ENCODE data around the gene CYSLTR2.
"Not testable (repeated sequence)": the region's sequence is repeated elsewhere in the genome, so short reads cannot be mapped to it uniquely, and the experiment has no call there.

The CYSLTR2 gene

DNA sequence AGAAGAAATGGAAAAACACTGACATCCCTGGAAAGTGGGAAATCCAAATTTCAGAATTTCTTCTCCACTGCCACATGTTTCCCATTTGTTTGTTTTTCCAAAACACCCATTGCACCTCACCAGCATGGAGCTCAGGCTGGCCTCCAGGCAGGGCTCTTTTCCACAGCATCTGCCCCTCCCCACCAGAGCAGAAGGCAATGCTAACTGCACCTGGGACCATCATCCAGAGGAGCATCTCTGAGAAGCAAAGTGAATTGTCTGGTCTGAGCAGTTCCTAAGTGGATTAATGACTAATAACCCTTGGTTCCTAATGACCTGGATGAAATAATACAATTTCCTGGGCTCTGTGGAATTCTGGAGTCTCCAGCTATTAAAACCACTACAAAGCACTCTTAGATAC is 8.8 kb upstream of the CYSLTR2 start:
- DNase-seq = no peak

DNA sequence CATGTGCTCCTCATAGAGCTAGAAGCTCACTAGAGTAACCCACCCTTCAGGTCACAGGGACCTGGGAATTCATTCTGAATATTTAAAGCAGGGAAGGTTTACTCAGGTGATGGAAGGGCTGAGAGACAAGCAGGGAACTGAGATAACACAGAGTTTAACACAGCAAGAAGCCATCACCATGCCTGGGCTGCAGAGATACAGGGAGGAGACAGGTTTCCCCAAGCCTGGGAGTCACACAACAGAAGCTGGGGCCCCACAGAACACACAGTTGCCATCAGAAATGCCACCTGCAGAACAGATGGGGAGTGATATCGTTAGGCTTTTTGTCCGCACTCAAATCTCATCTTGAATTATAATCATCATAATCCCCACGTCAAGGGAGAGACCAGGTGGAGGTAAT is 7.9 kb upstream of the CYSLTR2 start:
- DNase-seq = no peak

DNA sequence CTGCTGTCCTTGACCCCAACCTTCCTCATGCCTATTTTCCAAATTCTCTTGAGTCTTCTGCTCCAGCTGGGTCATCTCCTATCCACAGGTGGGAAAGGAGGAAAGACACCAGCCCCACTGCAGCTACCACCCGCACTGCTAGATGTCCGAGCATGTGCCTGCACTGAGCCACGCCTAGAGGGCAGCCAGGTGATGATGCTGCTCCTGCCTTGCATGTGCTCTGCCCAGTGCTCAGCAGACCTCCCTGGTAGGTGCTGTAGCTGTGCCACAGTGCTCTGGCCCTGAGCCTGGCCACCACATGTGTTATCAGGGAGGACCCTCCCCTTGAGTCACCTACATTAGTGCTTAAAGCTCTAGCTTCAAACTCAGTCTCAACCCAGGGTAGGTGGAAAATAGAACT is 6.9 kb upstream of the CYSLTR2 start:
- DNase-seq = no peak

DNA sequence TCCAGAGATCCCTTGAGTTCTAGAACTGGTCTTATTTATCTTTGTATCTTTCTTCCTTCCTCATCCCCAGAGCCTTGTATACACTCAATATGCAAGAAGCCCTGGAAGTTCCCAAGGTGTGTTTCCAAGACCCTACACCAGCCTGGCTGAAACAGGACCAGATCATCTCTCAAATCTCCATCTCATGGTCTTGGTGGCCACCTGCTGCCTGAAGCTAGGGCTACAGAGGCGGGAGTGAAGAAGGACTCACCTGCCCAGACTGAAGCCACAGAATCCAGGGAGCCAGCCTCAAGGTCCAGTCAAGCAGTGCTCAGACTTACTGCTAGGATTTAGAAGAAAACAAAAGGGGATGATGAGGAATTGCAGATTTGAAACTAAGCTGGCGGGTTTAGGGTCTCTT is 6.1 kb upstream of the CYSLTR2 start:
- DNase-seq = no peak

DNA sequence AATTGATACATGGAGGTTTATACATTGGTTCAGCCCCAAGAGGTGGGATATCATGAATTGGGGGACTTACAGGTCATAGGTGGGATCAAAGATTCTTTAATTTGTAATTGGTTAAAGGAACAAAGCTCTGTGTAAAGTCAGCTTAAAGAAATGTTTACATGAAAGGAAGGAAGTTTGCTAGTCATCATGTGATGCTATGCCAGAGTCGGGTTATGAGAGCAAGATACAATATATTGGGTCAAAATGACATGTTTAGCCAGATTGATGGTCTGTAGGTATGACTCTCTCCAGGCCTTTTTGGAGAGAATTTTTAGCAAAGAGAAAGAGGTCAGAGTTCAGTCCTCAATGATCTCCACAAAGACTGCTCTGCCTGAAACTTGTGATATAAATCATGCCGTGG is 5.3 kb upstream of the CYSLTR2 start:
- no peak for DNase-seq

DNA sequence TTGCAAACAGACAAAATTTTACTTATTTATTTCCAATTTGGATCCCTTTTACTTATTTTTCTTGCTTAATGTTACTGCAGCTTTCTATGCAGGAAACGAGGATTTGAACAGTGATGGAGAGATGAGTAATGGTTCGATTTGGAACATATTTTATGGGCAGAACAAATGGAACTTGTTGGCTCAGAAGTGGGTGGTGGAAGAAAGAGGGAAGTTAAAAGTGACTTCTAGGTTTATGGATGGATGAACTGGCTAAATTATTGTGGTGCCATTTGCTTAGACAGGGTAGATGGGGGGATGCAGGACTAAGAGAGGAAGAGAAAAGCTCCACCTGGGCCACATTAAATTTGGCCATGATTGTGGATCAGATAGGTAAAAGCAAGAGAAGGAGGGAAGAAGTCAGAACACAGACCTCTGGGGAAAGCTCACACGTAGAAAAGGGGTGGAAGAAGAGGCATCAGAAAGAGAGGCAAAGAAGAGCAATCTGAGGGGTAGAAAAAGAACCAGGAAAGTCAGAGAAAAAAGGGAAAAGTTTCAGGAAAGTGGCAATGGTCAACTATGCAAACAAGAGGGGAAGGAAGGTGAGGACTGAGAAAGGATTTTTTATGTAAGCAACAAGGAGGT is 768 bp upstream of the CYSLTR2 start:
- DNase-seq = no peak

DNA sequence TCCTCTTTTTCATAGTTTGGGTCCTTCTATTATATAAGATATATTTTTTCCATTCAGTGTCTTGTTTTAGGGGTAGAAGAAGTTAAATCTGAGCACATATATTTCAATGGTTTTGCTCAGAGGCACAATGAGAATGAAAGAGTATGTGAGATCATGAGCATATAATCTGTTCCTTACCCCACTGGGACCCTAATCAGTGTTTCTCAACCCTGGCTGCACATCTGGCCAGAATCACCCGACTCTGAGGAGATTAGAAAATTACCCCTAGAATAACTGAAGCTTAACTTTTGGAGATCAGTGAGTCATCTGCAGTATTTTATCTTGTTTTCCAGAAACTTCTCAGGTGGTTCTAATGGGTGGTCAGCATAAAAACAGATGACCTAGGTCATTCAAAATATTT is 782 bp downstream of the CYSLTR2 start:
- DNase-seq = no peak

DNA sequence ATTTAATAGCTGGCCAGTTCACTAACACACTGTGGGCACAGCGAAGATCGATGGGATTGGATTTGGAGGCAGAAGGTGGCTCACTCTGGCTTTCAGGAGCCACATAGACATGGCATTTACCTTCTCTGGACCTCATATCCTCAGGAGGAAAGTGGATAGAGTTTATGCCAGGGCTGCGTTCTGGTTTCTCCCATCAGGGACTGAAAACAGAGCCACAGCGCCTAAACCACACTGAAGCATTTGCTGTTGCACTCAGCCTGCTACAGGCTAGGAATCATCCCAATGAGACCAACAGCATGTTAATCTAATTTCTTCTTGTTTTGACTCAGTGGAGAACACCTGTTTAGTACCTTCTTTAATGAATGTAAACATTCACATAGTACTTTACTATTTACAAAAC is 1.6 kb downstream of the CYSLTR2 start:
- DNase-seq = no peak

DNA sequence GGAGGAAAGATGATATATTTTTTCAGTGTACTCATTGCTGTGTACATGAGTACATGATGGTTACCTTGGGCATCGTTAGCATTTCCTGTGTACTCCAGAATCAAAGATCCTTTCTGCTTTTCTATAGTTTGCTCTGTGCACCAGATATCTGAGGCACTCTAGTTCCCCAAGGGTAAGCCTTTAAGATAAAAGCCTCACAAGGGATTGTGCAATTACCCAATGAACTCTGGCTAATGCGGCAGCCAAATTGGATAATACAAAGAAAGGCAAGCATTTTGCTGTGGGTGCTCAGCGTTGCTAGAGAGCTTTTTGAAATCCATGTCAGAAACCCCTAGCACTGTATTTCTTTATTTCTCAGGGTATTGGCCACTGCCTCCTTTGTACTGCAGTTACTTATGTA is 2.9 kb downstream of the CYSLTR2 start:
- no peak for DNase-seq

DNA sequence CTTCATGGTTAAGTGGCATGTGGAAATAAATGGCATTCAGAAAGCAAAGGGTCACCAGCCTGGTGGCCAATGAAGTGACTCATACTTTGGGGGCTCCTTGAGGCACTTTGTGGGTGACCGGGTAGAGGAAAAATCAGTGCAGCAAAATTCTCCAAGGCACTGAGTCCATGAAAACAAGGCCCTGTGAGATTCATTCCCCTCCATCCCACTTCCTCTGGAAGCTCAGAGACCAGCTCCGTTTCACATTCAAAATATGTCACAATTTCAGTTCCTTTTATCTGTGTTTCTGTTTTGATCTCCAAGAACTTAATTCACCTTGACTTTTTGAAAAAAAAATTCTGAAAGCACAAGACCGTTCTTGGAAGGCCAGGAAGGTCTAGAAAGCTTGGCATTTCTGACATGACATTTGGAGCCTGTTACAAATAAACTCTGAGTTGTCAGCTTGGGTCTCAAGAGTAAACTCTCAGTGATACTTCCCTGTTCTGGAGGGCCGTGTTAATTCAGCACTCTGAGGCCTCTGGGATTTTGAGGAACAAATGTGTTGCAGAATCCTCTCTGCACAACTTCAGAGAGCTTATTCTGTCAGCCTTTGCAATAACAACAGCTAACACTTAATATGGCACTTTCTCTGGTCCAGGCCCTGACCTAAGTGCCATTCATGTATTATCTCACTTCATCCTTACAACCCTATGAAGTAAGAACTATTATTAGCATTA is 6.8 kb downstream of the CYSLTR2 start:
- DNase-seq = peak in 2 of 51 donors; percentile 2 to 28

DNA sequence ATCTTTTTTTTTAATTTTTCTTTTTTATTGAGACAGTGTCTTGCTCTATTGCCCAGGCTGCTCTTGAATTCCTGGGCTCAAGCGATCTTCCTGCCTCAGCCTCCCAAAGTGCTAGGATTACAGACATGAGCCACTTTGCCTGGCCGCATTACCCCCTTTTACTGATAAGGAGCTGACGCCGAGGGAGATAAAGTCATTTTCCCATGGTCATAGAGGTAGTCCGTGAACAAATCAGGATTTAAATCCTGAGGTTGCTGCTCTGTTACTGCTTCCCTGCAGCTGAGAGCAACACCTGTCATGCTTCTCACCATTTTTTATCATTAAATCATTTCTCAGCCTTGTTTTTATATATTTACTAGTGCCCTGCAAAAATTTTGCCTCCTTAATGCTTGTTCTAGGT is 7.4 kb downstream of the CYSLTR2 start:
- no peak for DNase-seq

DNA sequence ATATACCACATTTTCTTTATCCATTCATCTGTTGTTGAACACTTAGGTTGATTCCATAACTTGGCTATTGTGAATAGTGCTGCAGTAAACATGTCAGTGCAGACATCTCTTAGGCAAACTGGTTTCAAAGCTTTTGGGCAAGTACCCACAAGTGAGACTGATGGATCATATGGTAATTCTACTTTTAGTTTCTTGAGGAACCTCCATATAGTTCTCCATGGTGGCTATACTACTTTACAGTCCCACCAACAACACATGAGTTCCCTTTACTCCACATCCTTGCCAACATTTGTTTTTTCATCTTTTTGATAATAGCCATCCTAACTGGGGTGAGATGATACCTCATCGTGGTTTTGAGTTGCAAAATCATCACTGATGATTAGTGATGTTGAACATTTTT is 8.5 kb downstream of the CYSLTR2 start:
- DNase-seq = no peak

DNA sequence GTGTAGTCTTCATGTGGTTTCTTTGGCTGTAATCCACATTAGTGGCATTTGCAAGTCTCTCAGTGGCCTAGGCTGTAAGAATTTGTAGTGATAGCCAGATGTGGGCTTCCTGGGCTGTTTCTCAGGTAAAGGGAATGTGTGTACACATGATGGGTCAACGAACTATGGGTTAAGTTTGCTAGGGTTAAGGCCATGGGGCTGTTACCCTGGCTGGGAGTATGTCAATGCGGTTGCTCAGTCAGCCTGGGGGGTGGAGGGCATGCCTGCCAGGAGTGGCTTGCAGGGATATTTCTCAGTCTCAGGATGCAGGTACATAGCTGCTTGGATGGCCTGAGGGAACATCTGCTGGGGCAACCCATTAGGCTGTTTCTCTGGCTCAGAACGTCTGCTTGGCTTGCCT is 13.4 kb downstream of the CYSLTR2 start:
- DNase-seq = no peak

DNA sequence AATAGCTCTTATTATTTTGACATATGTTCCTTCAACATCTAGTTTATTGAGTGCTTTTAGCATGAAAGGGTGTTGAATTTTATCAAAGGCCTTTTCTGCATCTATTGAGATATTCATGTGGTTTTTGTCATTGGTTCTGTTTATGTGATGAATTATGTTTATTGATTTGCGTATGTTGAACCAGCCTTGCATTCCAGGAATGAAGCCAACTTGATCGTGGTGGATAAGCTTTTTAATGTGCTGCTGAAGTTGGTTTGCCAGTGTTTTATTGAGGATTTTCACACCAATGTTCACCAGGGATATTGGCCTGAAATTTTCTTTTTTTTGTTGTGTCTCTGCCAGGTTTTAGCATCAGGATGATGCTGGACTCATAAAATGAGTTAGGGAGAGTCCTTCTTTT is 17.7 kb downstream of the CYSLTR2 start:
- DNase-seq = not testable (repeated sequence)

DNA sequence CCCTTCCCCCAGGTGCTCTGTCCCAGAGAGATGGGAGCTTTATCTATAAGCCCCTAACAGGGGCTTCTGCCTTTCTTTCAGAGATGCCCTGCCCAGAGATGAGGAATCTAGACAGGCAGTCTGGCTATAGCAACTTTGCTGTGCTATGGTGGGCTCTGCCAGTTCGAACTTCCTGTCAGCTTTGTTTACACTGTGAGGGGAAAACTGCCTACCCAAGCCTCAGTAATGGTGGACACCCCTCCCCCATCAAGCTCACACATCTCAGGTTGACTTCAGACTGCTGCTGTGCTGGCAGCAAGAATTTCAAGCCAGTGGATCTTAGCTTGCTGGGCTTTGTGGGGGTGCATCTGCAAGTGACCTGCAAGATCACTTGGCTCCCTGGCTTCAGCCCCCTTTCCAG is 21.5 kb downstream of the CYSLTR2 start:
- no peak for DNase-seq

DNA sequence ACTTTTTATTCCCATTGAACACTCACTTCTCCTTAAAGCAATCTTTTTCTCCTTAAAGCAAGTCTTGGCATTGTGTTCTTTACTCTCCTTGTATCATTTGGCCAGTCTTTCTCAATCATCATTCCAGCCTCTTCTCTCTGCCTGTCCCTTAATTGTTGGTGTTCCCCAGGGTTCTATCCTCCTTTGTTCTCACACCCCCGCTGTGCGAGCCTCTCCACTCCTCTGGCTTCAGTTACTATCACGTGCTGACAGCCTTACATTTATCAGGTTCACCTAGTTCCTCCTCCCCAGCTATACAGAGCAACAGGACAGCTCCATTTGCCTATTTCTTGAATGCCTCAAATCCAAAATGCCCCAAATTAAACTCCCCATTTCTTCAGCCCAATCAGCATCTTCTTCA is 24.6 kb downstream of the CYSLTR2 start:
- DNase-seq = no peak

DNA sequence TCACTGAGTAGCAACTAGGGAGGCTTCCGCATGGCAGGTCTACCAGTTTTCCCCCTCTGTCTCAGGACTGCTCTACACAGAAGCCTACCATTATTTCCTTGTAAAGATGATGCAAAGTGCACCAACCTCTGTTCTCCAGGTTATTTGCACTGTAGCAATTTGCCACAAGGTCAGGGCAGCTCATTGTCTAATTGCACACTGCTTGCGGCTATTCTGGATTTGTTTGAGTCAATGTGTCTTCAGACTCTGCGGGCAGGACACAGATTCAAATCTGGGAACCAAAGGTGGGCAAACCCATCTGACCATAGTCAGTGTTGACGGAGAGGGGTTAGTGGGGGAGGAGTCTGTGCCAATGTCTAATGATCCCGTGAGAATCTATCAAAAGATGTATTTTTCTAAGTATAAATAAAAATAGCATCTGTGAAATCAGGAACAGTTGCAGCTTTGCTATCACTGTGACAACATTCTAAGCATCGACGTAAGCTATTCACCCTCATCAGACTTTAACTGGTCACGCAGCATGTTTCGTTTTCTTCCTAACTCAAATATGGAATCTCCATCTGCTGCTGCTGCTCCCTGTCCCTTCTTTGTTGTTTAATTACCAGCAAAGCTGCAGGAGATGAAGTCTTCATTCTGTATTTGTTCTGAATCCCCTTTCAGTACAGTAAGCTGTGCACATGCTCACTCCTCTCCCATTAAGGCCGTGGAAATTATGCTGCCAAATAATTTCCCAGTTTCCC is 26.4 kb downstream of the CYSLTR2 start:
- DNase-seq = no peak

DNA sequence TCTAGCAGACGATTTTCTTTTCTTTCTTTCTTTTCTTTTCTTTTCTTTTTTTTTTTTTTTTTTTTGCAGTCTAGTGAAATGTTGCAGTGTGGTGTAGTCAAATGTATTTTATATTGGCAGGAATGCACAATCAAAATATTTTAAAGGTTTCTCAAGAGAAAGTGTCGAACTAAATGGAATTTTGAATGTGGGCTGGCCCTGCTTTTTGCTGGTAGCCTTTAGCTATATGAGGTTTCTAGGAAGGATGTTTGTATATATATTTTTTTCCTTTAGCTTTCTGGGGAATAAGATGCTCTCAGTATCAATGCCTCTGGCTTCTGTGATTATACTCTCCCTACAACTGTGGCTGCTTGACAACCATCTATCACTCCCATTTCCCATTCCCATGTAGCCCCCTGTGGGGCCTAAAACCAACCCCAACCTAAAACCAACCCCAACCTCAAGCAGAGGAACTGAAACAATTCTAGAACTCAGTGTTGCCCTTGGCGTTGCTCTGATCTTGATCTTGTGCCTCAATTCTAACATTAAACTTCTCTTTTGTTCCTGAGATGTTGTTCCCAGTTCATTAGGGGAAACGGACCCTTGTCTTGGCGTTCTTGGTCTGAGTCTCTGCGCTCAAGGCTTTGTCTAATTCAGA is 27.1 kb downstream of the CYSLTR2 start:
- DNase-seq = no peak

DNA sequence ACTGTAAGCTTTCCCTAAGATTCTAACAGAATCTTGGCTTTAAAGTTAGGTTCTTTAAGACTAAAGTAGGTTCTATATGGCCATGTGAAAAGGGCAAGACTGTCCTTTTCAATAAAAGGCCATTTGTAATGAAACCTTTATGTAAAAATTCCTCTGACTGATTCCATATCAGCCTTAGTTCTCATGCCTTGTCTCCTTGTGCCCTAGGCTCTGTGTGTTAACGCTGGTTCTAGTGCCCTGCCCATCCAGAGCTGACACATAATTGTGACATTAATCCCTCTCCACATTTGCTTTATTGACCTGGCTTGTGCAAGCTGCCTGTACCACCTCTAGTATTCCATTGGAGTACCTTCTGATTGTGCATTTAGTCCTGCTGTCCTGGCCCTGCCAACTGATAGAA is 28.2 kb downstream of the CYSLTR2 start:
- no peak for DNase-seq

DNA sequence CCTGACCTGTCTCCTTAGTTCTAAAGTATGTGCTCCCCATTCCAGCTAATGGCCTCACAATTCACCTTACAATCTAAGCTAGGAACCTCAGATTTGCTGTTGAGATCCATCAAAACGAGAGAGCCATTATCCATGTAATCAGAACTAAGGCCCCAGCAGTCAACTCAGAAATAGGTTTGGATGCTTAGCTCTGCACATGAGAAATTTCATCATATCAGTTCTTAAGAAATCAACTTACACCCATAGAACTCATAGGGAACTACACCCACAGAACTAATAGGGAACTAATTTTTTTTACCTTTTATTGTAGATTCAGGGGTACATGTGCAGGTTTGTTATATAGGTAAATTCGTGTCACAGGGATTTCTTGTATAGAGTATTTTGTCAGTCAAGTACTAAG is 28.7 kb downstream of the CYSLTR2 start:
- DNase-seq = no peak

DNA sequence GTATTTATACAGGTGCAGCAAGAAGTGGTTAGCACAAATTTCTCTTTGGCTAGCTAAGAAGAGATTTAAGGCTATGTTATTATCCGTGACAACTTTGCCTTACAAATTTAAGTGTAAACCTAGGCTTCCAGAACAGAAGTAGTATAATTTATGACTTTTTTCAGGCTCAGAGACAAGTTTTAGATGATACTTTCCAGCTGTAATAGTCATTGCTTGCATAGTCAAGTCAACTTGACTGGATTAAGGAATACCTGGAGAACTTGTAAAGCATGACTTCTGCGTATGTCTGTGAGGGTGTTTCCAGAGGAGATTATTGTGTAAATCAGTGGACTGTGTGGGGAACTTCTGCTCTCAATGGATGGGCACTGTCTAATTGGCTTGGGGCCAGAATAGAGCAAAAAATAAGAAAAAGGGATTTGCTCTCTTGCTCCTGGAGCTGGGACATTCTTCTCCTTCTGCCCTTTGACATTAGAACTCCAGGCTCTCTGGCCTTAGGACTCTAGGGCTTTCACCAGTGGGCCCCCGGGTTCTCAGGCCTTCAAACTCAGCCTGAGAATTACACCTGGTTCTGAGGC is 33.0 kb downstream of the CYSLTR2 start:
- DNase-seq = no peak

DNA sequence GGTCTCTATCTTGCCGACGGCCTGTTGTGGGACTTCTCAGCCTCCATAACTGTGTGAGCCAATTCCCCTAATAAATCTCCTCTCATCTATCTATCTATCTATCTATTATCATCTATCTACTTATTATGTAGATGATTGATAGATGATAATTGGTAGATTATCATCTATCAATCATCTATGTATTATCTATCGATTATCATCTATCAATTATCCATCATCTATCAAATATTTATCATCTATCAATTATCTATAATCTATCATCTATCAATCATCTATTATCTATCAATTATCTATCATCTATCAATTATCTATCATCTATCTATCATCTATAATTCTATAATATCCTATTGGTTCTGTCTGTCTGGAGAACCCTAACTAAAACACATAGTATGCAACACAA is 33.5 kb downstream of the CYSLTR2 start:
- no peak for DNase-seq
